H1 (cell line): ENCODE results near the gene KRTAP29-1. TPM values are rescaled to one million over a fixed set of nuclear protein-coding genes. Genes with fewer than 3 reads are reported as not detected.

ENCODE experiments used
- CEBPB ChIP-seq: IDR thresholded peaks from 2 replicates; pipeline ENCODE4 v1.6.1; 2012; ENCODE audit warnings: low read depth, low read length
- NANOG ChIP-seq: IDR thresholded peaks from 2 replicates; pipeline ENCODE4 v1.6.1; 2011; ENCODE audit warnings: low read length, low read depth, mild to moderate bottlenecking, inconsistent platforms; ENCODE audit not compliant: insufficient read depth, poor library complexity, severe bottlenecking
- polyA plus RNA-seq, 7 experiments: library from polyadenylated mRNA; depleted of rRNA in 3 of 7; stranded (reverse) in 5 of 7; unstranded in 2 of 7; fragments of >200 nt in 5 of 7; fragments of 200-250 nt in 2 of 7; gene quantifications; 1 replicate in 5 of 7; 2 replicates in 1 of 7; 4 replicates in 1 of 7; pipeline versions ENCODE4 v1.2.1 to v1.2.3, GENCODE V29; 2011 to 2013; ENCODE audit warnings: missing spikeins in 2 of 7, mixed read lengths in 2 of 7
- total RNA-seq: library from RNA; stranded (reverse); fragmentation: NEBNext Ultra II Directional; extraction: Animal tissue kit (Norgen Biotek cat#: 25700); gene quantifications from 2 replicates; pipeline ENCODE4 v1.2.1, GENCODE V29; 2021

The KRTAP29-1 gene
- total and polyA plus RNA-seq, 2 of the 8 experiments (the other 6 are each of a cell fraction or from before 2014, with no cell fraction given) = not detected

DNA sequence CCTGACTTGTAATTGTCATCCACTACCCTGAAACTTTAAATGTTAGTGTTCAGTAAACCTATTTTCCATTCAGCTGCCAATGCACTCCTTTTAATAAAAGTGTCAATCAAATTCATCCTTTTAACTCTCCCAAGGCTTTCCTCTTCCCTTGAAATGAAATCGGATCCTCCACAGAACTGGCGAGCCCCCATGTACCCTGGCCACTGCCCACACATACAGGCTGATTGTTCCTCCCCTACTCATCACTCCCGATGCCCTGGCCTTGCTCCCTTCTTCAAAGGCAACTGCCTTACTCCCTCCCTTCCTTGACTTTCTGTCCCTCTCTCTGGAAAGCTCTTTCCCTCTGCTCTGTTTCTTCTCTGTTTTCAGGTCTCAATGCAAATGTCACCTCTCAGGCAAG is 40.4 kb upstream of the KRTAP29-1 start (continued):
- TF ChIP-seq NANOG (no peak), CEBPB (no peak)
